ENCODE measurements around the gene TP53TG5.

Gene TP53TG5

GRCh38 chr20:45378191-45378590 is at the start of gene TP53TG5:
Gene TP53TG5 (minus strand): TSS chr20:45378325. CDS start chr20:45378236, 89 bp downstream.
- DNase-seq = no peak

GRCh38 chr20:45427236-45428149 is 49.4 kb upstream of the TP53TG5 start:
- DNase-seq = no peak

GRCh38 chr20:45426320-45427016 is 48.3 kb upstream of the TP53TG5 start:
- no peak for DNase-seq

DNA sequence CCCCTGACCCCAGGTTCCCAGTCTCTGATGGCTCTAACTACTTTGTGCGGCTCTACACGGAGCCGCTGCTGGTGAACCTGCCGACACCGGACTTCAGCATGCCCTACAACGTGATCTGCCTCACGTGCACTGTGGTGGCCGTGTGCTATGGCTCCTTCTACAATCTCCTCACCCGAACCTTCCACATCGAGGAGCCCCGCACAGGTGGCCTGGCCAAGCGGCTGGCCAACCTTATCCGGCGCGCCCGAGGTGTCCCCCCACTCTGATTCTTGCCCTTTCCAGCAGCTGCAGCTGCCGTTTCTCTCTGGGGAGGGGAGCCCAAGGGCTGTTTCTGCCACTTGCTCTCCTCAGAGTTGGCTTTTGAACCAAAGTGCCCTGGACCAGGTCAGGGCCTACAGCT is 47.4 kb upstream of the TP53TG5 start:
- no peak for DNase-seq

GRCh38 chr20:45423700-45424099 is 45.6 kb upstream of the TP53TG5 start:
- DNase-seq = no peak

DNA sequence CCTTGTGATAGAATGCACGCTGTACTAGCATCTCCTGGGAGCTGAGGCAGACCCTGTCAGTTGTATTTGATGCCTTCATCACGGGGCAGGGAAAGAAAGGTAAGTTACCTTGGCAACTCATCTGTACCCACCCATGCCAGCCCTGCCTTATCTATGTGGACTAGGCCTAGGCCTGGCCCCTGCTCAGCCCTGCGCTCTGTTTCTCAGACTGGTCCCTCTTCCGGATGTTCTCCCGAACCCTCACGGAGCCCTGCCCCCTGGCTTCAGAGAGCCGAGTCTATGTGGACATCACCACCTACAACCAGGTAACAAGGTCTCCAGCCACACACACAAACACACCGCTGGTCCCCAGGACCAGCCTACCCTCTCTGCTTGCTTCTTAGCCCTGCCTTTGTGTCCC is 42.0 kb upstream of the TP53TG5 start:
- no peak for DNase-seq

- DNase-seq = peak; percentile 91
Measured at GRCh38 chr20:45419188-45420091, 41.3 kb upstream of the TP53TG5 start.

GRCh38 chr20:45416917-45417316 is 38.8 kb upstream of the TP53TG5 start:
- no peak for DNase-seq

DNA sequence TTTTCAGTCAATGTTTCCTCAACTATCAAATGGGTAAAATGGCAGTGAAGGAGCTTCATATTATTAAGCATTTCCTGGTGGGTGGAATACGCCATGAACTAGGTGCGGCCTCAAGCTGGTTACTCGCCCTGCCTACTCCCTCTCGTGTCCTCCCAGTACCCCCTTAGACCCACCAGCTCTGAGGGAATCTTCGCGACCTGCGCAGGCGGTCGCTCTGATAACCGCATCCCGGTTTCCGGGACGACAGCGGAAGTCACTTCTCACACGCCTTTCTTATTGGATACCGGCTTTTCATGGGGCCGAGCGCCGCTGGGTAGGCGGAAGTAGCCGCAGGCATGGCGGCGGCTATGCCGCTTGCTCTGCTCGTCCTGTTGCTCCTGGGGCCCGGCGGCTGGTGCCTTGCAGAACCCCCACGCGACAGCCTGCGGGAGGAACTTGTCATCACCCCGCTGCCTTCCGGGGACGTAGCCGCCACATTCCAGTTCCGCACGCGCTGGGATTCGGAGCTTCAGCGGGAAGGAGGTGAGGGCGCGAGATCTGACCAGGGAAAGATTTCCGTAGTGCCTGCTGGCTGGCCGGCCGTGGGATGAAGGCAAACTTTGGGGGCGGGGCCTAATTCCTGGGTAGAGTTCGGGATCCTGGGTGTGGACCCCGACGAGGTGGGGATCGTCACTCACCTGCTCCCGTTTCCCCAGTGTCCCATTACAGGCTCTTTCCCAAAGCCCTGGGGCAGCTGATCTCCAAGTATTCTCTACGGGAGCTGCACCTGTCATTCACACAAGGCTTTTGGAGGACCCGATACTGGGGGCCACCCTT is 37.9 kb upstream of the TP53TG5 start, which contains the start of gene PIGT:
Gene PIGT (plus strand): TSS at position 320 of the 816 bp plus-strand sequence. CDS start 16 bp downstream, at position 336.
- peak; percentile 82 for DNase-seq

GRCh38 chr20:45413479-45413878 is 35.4 kb upstream of the TP53TG5 start:
- DNase-seq = no peak

GRCh38 chr20:45412653-45413052 is 34.5 kb upstream of the TP53TG5 start:
- DNase-seq = no peak

DNA sequence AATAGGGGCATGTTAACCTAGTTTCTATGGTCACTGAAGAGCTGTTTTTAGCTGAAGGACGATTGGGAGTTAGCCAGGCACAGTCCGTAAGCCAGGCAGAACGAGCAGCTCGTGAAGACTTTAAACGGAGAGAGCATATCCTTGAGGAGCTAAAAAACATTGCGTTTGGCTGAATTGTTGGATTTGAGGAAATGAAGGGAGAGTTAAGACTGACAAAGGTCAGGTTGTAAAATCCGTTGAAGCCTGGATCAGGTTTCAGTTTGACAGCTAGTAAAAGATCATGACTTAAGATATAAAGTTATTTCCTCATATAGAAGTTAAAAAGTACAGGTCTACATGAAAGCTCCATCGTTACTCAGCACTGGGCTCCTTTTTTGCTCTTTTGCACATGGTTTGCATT is 32.8 kb upstream of the TP53TG5 start:
- DNase-seq = no peak

- DNase-seq = no peak
Measured at GRCh38 chr20:45409521-45410272, 31.6 kb upstream of the TP53TG5 start.

GRCh38 chr20:45408646-45409213 is 30.6 kb upstream of the TP53TG5 start:
- DNase-seq = no peak

GRCh38 chr20:45407783-45408645 is 29.9 kb upstream of the TP53TG5 start, which contains the start of gene DBNDD2:
Gene DBNDD2 (plus strand): TSS chr20:45408289. CDS start chr20:45408468, 179 bp downstream.
- DNase-seq = no peak

GRCh38 chr20:45407067-45407745 is 29.1 kb upstream of the TP53TG5 start:
- DNase-seq = no peak

- DNase-seq = peak; percentile 37
Measured at GRCh38 chr20:45406260-45407066, 28.3 kb upstream of the TP53TG5 start.

All from T1000 (cell line).